ENCODE data around the gene GLYR1.
"Not testable (repeated sequence)": the region's sequence is repeated elsewhere in the genome, so short reads cannot be mapped to it uniquely, and the experiment has no call there.

Gene GLYR1

GRCh38 chr16:4846901-4847773 is at the start of gene GLYR1, which contains the start of gene UBN1 (continued):
- TF ChIP-seq ZNF449 (tag by site-specific recombination; IDR thresholded peaks at IDR 0.05), result peak; percentile 50; the same call in 1 of the 2 replicates

- CTCF ChIA-PET, POLR2A ChIA-PET: not testable (repeated sequence)
These were observed 49.7 kb upstream of the GLYR1 start for GRCh38 chr16:4896761-4897160.

GRCh38 chr16:4895366-4895765 is 48.3 kb upstream of the GLYR1 start:
- Histone ChIP-seq H3K4me1 (ENCODE audit: control insufficient read depth, insufficient read depth, low read length) (no peaks in the 10 kb centered on the region), H3K36me3 (ENCODE audit: control insufficient read depth in 2 of 2, insufficient read depth in 1 of 2, low read length in 2 of 2) (no peaks in the 10 kb centered on the region), H3K9me3 (ENCODE audit: control insufficient read depth, insufficient read depth, low read depth, low read length) (no peaks in the 10 kb centered on the region), H3K27ac (ENCODE audit: extremely low read depth, low read depth, low read length) (no peak overlapping the region), H3K4me3 (ENCODE audit: low read depth, low read length) (no peak overlapping the region)
- ChIA-PET POLR2A (no interaction called here), CTCF (interaction anchor here (0.6 to 1.0 kb wide), 3 partner anchors 11 to 130 kb away, joined by 3 to 5 read pairs (median 4); no protein-coding TSS in a partner anchor)
- TF ChIP-seq KLF7 (tag by site-specific recombination; IDR thresholded peaks at IDR 0.05; ENCODE audit: borderline replicate concordance), result no peak
- no peak for TF ChIP-seq ZBTB49 (tag by site-specific recombination; IDR thresholded peaks at IDR 0.05; ENCODE audit: low read depth)
- TF ChIP-seq ZSCAN5A (tag by site-specific recombination; IDR thresholded peaks at IDR 0.05), result no peak
- TF ChIP-seq ZNF362 (tag by site-specific recombination; IDR thresholded peaks at IDR 0.05), result no peak
- TF ChIP-seq ZNF596 (tag by site-specific recombination; IDR thresholded peaks at IDR 0.05), result no peak
- TF ChIP-seq ZNF302 (tag by site-specific recombination; IDR thresholded peaks at IDR 0.05; ENCODE audit: low read depth), result no peak
- no peak for TF ChIP-seq ZBTB21 (tag by site-specific recombination; IDR thresholded peaks at IDR 0.05)
- TF ChIP-seq ZNF701 (tag by site-specific recombination; IDR thresholded peaks at IDR 0.05), result no peak
- TF ChIP-seq ZNF274 (IDR thresholded peaks at IDR 0.05; ENCODE audit: low read length), result no peak
- no peak for TF ChIP-seq ZNF274 (tag by site-specific recombination; IDR thresholded peaks at IDR 0.05; ENCODE audit: borderline replicate concordance)

More at GRCh38 chr16:4896761-4897160, 49.7 kb upstream of the GLYR1 start:
- H3K36me3 ChIP-seq (ENCODE audit: control insufficient read depth in 2 of 2, insufficient read depth in 1 of 2, low read length in 2 of 2); H3K4me3 ChIP-seq (ENCODE audit: low read depth, low read length); H3K27ac ChIP-seq (ENCODE audit: extremely low read depth, low read depth, low read length); H3K9me3 ChIP-seq (ENCODE audit: control insufficient read depth, insufficient read depth, low read depth, low read length); H3K4me1 ChIP-seq (ENCODE audit: control insufficient read depth, insufficient read depth, low read length): not testable (repeated sequence)
